Measurements from ENCODE around the gene EVL.
"Not testable (repeated sequence)": the region's sequence is repeated elsewhere in the genome, so short reads cannot be mapped to it uniquely, and the experiment has no call there.

Gene EVL

DNA sequence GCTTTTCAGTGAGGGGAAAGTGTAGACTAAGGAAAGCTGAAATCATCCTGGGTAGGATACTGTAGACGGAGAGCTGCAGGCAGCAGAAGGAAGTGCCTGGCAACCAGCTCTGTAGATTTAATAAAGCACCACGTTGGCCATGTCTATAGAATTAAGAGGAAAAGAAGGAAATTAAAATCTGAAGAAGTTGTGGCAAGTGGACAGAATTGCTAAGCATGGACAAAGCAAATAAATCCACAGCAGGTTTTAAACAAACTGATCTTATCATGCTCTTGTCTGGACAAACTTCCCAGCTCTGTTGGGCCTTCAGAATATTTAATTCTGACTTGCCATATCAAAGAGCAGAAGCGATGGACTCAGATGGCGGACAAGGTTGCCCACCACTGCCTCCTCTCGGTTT, 27.2 kb upstream of the EVL start:
- DNase-seq (ENCODE audit: low spot score), result no peak

DNA sequence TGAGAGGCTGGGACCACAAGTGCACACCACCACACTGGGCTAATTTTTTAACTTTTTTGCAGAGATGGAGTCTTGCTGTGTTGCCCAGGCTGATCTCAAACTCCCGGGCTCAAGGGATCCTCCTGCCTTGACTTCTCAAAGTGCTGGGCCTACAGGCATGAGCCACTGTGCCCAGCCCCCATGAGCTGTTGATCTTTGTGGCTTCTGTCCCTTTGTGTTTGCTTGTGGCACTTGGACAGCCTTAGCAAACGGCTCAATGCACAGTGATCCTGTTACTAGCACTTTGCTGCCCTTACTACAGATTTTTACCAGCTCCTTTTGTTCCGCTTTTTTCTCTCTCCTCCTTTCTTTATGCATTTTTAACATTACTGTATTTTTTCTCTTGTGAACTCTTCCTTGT, 25.3 kb upstream of the EVL start:
- no peak for DNase-seq (ENCODE audit: low spot score)

DNA sequence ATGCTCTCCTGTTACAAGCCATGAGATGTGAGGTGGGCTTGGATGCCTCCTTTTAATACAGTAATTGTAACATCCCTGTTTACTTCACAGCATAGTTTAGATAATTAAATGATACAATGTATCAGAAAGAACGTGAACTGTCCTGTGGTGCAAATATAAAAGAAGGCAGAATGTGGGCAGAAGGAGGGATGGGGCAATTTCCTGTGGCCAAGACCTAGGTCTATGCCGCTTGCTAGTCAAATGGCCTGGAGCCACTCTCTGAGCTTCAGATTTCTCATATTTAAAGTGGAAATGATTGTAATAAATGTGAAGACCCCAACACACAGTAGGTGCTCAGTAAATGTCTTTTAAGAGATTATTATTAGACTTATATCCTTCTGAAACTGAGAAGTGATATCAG, 24.0 kb upstream of the EVL start:
- DNase-seq (ENCODE audit: low spot score), result no peak

DNA sequence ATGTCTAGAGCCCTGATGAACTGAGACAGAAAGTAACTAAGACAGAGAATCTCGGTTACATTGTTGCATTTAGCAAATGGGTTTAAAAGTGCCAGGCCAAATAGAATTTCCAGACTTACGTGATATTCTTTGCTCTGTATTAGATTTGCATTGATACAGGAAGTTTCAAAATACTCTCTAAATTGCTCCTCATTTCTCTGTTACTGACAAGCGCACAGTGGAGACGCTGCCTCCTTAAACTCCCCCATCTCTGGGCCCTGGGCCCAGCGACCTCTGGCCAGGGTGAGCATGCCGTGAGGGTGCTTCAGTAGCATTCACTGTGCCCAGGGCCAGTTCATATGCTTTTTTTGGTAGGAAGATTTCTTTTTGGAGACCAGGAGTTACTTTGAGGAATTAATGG, 22.9 kb upstream of the EVL start:
- no peak for DNase-seq (ENCODE audit: low spot score)

DNA sequence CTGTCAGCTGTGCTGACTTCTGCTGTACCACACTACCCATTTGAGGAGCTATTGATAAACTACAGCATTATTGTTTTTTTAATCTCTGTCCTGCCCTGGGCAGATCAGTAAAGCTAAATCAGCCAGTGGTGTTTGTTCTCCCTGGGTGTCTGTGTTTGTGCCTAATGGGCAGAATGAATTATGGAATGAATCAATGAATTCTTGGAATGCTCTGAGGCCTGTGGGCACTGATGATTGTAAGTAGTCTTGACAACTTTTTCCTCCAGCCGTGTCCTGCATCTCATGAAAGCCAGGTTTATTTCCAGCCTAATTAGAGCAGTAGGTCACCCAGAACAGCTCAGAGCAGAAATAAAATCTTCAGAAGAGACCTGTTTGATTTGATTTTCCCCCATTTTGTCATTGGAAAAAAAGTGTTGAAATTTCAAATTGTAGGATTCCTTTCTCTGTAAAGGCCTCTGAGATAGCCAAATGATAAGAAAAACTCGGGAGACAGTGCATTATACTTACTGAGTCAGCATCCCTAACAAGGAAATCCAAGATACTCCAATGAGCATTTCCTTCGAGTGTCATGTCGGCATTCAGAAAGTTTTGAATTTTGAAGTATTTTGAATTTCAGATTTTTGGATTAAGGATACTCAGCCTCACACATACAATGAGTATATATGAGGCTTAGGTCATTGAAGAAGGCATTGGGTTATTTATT, 19.4 kb upstream of the EVL start:
- DNase-seq (ENCODE audit: low spot score), result peak; percentile 22

DNA sequence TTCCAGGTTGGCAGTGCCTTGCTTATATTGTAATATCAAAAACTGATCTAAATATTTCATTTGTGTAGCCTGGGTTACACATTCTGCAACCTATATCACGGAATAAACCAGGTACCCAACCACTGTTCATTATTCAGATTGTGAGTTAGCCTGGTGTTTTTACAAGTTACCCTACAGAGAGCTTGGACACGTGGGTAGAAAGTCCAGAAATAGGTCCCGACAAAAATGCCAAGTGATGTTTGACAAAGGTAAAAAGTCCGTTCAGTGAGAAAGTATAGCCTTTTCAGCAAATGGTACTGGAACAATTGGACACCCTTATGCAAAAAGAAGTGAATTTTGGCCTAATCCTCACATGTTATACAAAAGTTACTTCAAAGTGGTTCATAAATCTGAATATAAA, 17.6 kb upstream of the EVL start:
- DNase-seq (ENCODE audit: low spot score), result no peak

DNA sequence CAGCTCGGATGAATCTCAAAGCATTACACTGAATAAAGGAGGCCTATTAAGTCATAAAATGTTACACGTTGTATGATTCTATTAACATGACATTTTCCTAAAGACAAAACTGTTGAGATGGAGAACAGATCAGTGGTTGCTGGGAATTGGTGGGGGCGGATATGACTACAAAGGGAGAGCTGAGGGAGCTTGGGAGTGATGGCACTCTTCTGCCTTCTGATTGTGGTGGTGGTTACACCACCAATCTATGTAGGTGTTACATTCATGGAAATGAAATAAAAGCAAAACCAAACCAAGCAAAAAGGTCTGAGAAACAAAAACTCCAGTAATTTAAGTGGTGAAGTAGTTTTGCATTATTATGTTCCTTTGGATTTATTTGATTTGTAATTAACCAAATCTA, 16.4 kb upstream of the EVL start:
- no peak for DNase-seq (ENCODE audit: low spot score)

DNA sequence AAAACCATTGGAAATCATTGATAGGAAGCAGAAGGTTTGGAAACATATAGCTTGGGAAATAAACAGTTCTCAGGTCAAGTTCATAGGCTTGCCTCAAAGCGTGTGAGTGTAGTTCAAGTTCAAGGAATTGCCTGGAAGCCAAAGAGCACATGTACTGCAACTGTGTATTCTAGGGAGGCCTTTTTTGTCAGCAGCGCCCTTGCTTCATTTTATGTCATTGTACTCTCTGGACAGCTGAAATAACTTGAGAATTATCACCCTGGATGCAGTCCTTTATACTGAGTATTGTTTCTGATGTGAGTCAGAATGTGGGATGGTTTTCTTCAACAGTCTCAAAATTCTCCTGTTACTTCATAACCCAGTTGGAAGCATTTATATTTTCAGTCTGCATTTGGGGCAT, 16.0 kb upstream of the EVL start:
- DNase-seq (ENCODE audit: low spot score), result peak; percentile 43

DNA sequence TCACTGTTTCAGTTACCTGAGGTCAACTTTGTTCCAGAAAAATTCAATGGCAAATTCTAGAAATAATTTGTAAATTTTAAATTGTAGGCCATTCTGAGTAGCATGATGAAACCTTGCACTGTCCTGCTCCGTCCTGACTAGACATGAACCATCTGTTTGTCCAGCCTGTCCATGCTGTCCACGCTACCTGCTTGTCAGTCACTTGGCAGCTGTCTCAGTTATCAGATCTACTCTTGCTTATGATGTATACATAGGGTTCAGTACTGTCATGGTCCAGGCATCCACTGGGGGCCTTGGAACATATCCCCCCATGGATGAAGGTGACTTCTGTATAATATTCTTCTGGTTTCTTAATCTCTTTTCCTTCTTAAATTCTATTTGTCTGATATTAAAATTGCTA, 14.1 kb upstream of the EVL start:
- DNase-seq (ENCODE audit: low spot score), result no peak

DNA sequence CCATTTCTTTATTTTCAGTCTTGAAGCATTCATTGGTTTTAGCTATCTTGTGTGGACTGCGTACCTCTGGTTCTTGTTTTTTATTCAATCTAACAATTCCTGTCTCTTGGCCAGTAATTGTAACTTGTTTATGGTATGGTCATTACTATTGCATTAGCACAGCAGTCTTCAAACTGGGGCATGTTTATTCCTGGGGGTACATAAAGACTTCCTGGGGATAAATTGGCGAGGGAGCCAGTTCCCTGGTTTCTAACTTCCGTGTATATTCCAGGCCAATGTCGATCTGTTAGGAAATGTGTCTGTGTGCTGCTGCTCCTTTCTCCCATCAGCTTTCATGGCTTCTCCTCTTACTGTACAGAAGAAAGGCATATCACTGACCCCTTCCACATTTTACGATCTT, 13.7 kb upstream of the EVL start:
- DNase-seq (ENCODE audit: low spot score), result no peak

DNA sequence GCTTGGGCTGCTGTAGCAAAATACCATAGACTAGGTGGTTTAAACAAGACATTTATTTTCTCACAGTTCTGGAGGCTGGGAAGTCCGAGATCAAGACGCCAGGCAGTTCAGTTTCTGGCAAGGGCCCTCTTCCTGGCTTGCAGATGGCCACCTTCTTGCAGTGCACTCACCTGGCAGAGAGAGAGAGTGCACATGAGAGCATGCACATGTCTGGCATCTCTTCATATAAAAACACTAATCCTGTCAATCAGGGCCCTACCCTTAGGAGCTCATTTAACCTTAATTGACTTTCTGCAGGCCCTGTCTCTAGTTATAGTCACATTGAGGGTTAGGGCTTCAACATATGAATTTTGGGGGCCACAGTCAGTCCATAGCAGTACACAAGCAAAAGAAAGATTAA, 12.4 kb upstream of the EVL start:
- no peak for DNase-seq (ENCODE audit: low spot score)

DNA sequence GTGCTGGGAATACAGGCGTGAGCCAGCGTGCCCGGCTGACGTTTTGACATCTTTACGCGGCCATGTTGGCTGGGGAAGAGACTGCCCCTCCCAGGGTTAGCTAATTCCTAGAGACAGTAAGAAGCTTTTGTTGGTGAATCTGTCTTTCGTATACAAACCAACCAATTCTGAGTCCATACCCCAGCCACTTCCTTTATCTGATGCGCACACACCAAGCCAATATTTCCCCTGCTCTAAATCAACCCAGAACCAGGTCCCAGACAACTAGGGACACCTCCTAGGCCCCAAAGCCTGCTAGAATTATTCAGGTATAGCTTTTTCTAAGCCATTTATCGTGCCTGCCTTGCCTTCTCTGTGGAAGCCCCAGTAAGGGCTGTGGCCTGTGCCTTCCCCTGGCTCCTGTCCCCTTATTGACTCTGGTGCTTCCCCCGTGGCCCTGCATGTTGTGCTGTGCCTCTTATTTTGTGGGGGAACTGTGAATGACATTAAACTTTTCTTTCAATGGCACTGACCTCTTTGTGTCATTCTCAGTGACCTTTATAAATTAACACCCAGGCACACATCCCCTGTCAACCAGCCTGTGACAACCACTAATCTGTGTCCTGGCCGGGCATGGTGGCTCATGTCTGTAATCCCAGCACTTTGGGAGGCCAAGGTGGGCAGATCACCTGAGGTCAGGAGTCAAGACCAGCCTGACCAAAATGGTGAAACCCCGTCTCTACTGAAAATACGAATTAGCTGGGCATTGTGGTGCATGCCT, 10.7 kb upstream of the EVL start:
- no peak for DNase-seq (ENCODE audit: low spot score)

DNA sequence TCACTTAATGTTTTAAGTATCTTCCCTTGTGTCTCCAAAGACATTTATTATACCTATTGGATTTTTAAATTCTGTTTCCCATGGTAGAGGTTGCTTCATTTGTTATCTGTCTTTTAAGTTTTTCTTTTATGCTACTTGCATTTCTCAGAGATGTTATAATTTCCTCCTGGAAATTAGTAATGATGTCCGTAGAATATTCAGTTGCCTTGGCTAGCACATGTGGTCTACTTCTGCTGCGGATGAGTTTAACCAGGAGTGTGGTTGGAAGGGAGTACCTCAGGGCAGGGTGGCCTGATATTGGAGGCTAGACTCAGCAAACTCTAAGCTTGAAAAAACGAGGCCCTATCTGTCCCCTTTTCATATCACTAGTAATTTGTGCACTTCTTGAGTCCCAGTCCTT, 8.8 kb upstream of the EVL start:
- no peak for DNase-seq (ENCODE audit: low spot score)

DNA sequence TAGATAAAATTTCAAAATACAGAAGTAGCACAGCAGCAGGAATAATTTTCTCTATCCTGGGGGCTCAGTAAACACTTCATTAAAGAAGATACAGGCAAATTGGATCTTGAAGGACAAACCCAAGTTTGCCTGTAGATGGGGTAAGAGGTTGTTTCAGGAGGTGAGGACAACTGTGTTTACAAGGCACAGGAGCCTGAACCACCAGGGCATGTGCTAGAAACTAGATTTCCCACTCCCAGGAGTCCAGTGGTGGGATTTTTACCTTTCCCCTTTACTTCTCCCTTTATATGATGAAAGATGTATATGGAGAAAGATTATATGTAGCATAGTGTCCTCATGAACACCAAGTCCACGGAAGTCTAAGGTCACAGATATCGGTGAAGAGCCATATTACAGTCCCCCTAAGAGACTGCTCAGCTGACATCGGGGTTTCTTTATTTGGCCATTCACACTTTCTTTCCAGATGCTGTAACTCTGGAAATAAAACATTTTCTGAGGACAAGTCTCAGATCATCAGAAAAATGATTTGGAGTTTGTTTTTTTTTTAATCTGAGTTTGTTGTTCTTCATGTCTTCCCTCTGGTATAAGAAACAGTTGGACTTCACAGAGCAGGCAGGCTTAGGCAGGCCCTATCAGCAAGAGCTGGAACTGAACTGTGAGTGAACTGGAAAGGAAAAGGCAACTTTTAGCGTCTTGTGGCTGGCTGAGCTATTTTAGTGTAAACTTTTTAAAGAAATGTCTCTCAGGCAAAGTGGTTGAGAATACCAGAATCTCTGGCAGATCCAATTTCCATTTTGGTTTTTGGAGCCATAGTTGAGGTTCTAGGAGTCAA, 8.0 kb upstream of the EVL start:
- peak; percentile 35 for DNase-seq (ENCODE audit: low spot score)

DNA sequence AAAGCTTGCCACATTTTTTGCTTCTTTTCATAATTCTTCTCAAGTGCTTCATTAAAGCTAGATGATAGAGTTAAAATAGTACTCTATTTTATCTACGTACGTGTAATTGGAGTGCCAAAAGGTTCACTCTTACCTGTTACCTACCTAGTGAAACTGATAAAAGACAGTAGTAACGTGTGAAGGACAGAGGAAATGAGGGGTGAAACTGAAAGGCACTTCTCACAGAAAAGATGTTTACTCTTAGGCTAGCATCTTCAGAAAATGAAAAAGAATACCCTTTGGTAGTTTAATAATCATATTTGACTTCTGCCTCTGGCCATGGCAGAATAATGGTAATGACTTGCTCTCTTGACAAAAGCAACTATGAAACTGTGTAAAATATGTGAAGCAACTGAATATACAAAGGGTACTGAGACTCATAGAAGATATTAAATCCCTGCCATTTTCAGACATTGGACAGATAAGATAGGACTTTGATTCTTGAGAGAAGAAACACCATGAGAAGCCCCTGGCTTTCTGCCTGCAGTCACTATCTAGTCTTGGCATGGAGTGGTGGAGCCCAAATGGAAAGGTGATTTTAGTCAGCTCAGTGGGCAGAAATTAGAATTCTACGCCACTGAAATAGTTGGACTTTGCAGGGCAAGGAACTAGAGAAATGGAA, 6.3 kb upstream of the EVL start:
- DNase-seq (ENCODE audit: low spot score), result no peak

DNA sequence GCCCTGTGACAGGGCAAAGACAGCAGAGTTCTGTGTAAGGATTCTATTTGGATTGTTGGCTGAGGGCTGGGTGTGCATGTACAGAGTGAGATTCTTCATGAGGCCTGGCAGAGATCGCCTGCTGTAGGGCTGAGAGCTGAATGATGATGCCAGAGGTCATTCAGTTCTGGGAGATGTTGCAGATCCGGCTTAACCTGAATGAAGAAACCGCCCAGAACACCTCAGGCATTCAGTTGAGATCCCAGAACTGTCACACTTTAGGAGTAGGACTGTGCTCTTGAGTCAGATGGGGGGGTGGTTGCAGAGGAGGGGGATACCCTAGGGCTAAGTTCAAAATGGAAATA, 5.8 kb upstream of the EVL start:
- DNase-seq (ENCODE audit: low spot score), result no peak

DNA sequence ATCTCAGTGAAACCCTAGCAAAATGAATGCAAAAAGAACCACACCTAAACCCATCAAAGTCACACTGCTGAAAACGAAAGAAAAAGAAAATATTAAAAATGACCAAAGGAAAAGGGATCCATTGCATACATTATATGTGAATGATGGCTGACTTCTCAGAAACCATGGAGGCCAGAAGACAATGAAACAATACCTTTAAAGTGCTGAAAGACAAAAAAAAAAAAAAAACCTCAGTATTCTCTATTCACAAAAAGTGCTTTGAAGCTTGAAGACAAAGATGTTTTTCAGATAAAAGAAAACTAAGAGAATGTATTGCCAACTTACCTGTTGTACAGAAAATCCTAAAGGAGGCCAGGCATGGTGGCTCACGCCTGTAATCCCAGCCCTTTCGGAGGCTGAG, 4.5 kb upstream of the EVL start:
- no peak for DNase-seq (ENCODE audit: low spot score)

DNA sequence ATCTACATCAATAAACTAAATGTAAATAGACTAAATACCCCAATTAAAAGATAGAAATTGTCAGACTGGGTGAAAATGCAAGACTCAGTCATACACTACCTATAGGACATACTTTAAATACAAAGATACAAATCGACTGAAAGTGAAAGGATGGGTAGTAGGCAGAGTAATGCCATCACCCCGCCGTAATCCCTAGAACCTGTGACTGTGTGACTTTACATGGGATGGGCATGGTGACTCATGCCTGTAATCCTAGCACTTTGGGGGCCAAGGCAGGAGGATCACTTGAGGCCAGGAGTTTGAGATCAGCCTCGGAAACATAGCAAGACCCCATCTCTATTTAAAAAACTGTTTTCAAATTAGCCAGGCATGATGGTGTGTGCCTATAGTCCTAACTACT, 2.6 kb upstream of the EVL start:
- no peak for DNase-seq (ENCODE audit: low spot score)

DNA sequence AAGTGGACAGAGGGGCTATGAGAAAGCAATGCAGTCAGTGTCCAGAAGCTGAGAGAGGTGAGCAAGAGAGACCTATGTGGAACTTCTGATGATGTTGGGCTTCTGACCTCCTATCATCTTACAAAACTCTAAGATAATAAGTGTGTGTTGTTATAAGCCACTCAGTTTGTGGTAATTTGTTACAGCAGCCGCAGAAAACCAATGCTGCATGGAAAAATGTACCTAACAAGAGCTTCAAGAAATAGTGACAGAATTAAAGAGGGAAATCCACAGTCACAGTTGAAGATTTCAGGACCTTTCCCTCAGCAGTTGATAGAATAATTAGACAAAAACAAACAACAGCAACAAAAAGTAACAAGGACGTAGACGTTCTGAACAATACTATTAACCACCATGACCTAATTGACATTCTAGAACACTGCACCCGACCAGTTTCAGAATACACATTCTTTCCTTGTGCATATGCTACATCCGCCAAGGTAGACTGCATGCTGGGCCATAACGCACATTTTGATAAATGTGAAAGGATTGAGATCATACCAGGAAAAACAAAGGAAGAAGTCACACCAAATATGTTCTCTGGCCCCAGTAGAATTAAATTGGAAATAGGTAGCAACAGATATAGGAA, 1.8 kb upstream of the EVL start:
- no peak for DNase-seq (ENCODE audit: low spot score)

DNA sequence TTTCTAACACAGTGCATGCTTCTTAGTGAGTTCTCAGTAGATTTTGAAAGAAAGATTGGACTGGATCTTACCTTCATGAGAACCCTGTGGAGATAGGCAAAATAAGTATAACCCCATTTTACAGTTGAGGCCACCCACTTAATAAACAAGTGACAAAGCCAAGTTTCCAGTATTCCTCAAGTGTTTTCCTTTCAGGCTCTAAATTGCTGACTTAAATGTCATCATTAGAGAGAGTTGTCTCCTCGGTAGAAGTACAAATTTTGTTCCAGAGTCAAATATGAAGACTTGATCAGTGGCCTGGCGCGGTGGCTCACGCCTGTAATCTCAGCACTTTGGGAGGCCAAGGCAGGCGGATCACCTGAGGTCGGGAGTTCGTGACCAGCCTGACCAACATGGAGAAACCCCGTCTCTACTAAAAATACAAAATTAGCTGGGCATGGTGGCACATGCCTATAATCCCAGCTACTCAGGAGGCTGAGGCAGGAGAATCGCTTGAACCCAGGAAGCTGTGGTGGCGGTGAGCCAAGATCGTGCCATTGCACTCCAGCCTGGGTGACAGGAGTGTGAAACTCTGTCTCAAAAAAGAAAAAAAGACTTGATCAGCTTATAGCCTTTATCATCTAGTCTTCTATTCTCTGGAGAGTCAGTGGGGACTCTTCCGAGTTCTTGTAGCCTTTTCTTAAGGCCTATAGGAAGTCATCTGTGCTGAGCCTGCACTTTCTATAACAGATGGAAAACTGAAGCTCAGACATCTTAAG, 708 bp upstream of the EVL start:
- DNase-seq (ENCODE audit: low spot score), result not testable (repeated sequence)

DNA sequence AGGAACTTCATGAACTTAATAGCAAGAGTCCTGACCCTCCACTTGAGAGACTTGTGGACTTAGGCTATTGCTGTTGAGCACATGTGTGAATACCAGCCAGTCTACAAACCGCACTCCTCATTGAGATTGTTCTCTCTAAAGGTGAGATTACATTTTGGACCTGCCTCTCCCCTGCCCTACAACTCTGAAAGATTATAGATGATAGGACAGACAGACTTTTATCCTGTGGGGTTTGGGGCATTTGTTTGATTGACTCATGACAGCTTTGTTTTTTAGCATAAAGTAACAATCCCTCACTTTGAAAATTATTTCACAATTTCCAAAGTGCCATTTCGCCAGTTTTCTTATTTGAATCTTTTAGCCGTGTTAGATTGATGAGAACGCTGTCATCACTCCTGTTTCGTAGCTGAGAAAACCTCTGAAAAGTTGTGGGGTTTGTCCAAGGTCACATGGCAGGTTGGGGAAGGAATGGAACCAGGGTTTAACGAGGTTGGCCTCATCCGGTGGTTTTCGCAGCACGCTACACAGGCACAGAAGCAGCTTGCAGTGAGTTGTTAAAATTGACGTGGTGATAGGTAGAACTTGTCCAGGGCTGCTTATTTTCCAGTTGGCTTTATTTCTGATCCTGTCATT, 836 bp downstream of the EVL start:
- DNase-seq (ENCODE audit: low spot score), result no peak
